Peyer's patch (tissue), 4 donors: ENCODE measurements around the gene SEC24B. TPM values are rescaled to one million over a fixed set of nuclear protein-coding genes. Genes with fewer than 3 reads are reported as not detected.

Experiments used
- DNase-seq, 3 donors: peaks; one replicate each; pipeline ENCODE4 v3.0.0-alpha.2; 2017 to 2019
- H3K27ac ChIP-seq, 4 donors: fragments of 200-600 bp; sonication (generic); one replicate each; pipeline ENCODE4 v1.5.1; 2016 to 2019
- H3K27me3 ChIP-seq, 2 donors: fragments of 200-600 bp; sonication (generic); one replicate each; pipeline ENCODE4 v1.5.1; 2019
- H3K36me3 ChIP-seq, 3 donors: fragments of 200-600 bp; sonication (generic); one replicate each; pipeline ENCODE4 v1.5.1; 2016 to 2019
- H3K4me1 ChIP-seq, 4 donors: fragments of 200-600 bp; sonication (generic); one replicate each; pipeline ENCODE4 v1.5.1; 2016 to 2019
- H3K4me3 ChIP-seq, 4 donors: fragments of 200-600 bp; sonication (generic); 1 replicate in 3 of 4; 2 replicates in 1 of 4; pipeline ENCODE4 v1.5.1; 2016 to 2019; ENCODE audit warnings: mild to moderate bottlenecking in 1 of 4
- H3K9me3 ChIP-seq, 4 donors: fragments of 200-600 bp; sonication (generic); one replicate each; pipeline ENCODE4 v1.5.1; 2016 to 2019; ENCODE audit warnings: mild to moderate bottlenecking in 1 of 4
- POLR2A ChIP-seq, 2 donors: fragments of 450-650 bp; IDR thresholded peaks; one replicate each; pipeline ENCODE4 v1.5.1; 2017; ENCODE audit warnings: antibody characterized with exemption in 2 of 2, mild to moderate bottlenecking in 2 of 2, moderate library complexity in 2 of 2
- total RNA-seq, 4 donors: library from RNA; depleted of rRNA; stranded (reverse); fragments of >200 nt; gene quantifications; one replicate each; pipeline ENCODE4 v1.1.0, GENCODE V29; 2016
- TF ChIP-seq, protein P1 (sequence below), 6 experiments: fragments of 450-650 bp in 4 of 6; fragments of 200-600 bp in 2 of 6; sonication (generic) in 1 of 6; IDR thresholded peaks; one replicate each; pipeline ENCODE4 v1.5.1; 2017 to 2019; ENCODE audit warnings: antibody characterized with exemption in 6 of 6, mild to moderate bottlenecking in 3 of 6, moderate library complexity in 1 of 6

The SEC24B gene
- total RNA-seq, 4 donors from 2014 or later, result 24.4 to 40.4 (median 34.9) TPM

DNA sequence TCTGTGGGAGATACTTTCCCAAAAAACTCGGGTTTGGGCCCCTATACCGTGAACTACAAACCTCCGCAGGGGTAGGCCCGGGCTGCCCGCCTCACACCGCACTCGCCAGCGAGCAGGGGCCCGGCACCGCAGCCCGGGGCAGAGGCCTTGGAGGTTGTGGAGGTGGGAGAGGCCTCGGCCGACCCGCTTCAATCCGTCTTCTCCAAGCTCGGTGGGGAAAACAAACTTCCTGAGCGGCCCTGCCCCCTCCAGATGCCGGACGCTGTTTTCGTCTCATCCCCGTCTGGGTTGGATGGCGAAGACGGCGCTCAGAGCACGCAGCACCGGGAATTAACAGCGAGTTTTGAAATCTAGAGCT is 126.0 kb downstream of the SEC24B start:
- peaks cover 0 to 9% (median 0%) of the 10 kb centered on the region in 4 donors for H3K4me1 ChIP-seq
- no peaks in the 10 kb centered on the region for H3K9me3 ChIP-seq
- H3K36me3 ChIP-seq, result no peaks in the 10 kb centered on the region
- TF ChIP-seq, protein P1, sequence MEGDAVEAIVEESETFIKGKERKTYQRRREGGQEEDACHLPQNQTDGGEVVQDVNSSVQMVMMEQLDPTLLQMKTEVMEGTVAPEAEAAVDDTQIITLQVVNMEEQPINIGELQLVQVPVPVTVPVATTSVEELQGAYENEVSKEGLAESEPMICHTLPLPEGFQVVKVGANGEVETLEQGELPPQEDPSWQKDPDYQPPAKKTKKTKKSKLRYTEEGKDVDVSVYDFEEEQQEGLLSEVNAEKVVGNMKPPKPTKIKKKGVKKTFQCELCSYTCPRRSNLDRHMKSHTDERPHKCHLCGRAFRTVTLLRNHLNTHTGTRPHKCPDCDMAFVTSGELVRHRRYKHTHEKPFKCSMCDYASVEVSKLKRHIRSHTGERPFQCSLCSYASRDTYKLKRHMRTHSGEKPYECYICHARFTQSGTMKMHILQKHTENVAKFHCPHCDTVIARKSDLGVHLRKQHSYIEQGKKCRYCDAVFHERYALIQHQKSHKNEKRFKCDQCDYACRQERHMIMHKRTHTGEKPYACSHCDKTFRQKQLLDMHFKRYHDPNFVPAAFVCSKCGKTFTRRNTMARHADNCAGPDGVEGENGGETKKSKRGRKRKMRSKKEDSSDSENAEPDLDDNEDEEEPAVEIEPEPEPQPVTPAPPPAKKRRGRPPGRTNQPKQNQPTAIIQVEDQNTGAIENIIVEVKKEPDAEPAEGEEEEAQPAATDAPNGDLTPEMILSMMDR (IDR thresholded peaks at IDR 0.05), result no peak
- no peak for TF ChIP-seq POLR2A (IDR thresholded peaks at IDR 0.05)
- H3K27me3 ChIP-seq, result no peaks in the 10 kb centered on the region
- peak in 2 of 3 donors; percentile 32 to 64 for DNase-seq
- peak overlapping the region; percentile 77 to 97 (median 84) for H3K27ac ChIP-seq
- peak overlapping the region; percentile 63 to 86 (median 74) for H3K4me3 ChIP-seq

DNA sequence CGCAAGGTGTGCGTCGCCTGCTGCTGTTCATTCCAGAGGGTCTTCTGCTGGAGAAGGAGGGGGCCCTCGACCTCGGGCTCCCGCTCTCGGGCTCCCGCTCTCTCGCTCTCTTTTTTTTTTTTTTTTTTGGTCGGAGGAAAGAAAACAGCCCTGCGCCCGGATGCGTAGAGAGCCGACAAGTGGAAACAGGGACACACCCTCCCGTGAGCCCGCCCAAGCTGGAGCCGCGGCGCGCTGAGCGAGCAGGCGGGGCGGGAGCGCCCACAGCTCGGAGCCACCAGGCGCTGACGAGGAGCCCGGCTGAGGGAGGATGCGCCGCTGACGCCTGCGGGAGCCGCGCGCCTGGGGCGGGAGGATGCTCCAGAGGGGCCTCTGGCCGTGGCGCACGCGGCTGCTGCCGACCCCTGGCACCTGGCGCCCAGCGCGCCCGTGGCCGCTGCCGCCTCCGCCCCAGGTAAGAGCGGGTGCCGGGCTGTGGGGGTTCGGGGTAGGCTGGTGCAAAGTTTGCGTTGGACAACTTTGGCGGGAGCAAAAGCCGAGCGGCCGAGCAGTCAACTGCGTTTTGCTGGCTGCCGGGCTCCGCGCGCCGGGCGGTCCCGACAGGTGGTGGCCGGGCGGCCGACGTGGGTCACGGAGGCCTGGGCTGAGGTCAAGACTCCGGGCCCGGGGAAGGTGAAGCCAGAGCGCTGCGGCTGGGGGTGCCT is 126.5 kb downstream of the SEC24B start, which contains the start of gene MCUB:
MCUB (plus strand) TSS at position 264 of the 704 bp plus-strand sequence; CDS start at position 356, 92 bp downstream.
- H3K4me3 ChIP-seq, result peak within 1 kb of the TSS; percentile 63 to 86 (median 74)
- no peaks in the 10 kb centered on the region for H3K9me3 ChIP-seq
- H3K27ac ChIP-seq, result peak within 1 kb of the TSS; percentile 77 to 97 (median 84)
- TF ChIP-seq, protein P1 (IDR thresholded peaks at IDR 0.05), result peak in 1 of 6 experiments; percentile 27
- peak; percentile 31 to 36 for TF ChIP-seq POLR2A (IDR thresholded peaks at IDR 0.05)
- H3K27me3 ChIP-seq, result no peaks in the 10 kb centered on the region
- peaks cover 0 to 9% (median 0%) of the 10 kb centered on the region in 4 donors for H3K4me1 ChIP-seq
- H3K36me3 ChIP-seq, result no peaks in the 10 kb centered on the region
- peak; percentile 86 to 94 (median 90) for DNase-seq

DNA sequence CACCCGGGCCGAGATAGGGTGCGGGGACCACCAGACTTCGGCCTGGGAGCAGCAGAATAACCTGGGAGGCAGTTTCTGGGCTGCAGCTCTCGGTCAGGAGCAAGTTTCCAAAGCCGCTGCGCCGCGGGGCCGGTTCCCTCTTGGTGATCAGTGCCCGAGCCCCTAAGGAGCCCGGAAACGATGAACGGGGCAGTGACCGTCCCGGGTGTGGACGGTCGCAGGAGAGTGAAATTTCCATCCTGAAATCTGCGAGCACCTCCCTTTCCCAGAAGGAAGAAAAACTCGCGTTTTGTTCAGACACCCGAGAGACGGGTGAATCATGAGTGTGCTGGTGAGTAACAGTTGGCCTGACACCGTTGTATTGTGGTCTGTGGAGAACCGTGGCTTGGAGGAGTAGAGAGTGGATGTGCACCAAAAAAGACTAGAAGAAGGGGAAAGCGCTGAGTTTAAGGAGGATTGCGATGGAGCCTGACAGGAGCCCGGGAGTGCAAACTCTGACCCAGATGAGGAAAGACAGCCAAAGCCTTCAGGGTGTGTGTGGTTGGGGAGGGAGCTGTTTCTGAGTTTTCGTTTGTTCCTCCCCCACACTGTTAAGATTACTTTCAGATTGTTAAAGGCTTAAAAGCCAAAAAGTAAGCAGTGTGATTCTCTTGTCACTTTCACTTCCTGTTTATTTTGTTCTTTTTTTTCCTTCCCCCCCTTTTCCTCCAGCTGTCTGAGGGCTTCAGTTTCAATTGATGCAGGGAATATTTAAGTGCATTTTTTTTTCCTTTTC is 127.3 kb downstream of the SEC24B start:
- Histone ChIP-seq H3K36me3 (no peaks in the 10 kb centered on the region), H3K27me3 (no peaks in the 10 kb centered on the region), H3K27ac (peak overlapping the region; percentile 77 to 97 (median 84)), H3K9me3 (no peaks in the 10 kb centered on the region), H3K4me3 (peak overlapping the region; percentile 63 to 86 (median 74)), H3K4me1 (peaks cover 0 to 9% (median 0%) of the 10 kb centered on the region in 4 donors)
- DNase-seq, result peak; percentile 65 to 66 (median 66)
- no peak for TF ChIP-seq POLR2A (IDR thresholded peaks at IDR 0.05)
- TF ChIP-seq, protein P1 (IDR thresholded peaks at IDR 0.05), result no peak

DNA sequence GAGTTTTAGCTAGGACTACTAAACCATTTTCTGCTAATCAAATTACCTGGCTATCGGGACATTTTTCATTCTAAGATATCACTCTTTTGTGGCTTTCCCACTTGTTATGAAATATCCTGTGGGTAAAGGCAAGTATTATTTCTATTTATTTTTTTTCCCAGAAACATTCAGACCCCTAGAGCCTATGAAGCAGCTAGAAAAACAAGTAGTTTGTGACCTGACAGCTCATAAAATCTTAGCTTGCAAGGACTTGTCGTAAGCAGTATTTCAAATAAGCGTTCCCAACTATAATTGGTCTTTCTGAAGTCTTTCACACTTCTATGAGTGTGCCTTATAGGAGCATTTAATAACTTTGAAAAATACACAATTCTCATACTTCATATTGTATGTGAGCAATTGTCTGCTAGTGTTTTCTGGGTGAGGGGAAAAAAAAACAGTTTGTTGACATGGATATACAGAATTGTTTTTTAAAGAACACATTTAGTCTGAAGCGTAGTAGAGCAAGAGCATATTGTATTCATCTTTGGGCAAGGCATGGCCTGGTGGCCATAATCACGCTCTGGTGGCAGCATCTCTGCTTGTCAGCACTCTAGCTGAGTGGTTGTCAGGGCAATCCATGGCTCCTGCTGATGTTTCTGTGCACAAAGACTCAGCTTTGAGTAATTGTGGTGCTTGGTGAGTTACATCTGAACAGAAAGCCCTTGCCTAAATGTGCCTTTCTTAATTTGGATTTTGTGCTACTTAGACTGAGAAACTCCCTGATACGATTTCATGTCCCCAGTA is 129.0 kb downstream of the SEC24B start:
- DNase-seq, result no peak
- H3K4me3 ChIP-seq, result no peak overlapping the region
- H3K27me3 ChIP-seq, result no peaks in the 10 kb centered on the region
- H3K4me1 ChIP-seq, result peaks cover 0 to 9% (median 0%) of the 10 kb centered on the region in 4 donors
- no peaks in the 10 kb centered on the region for H3K36me3 ChIP-seq
- no peaks in the 10 kb centered on the region for H3K9me3 ChIP-seq
- TF ChIP-seq POLR2A (IDR thresholded peaks at IDR 0.05), result no peak
- TF ChIP-seq, protein P1 (IDR thresholded peaks at IDR 0.05), result no peak
- H3K27ac ChIP-seq, result no peak overlapping the region

DNA sequence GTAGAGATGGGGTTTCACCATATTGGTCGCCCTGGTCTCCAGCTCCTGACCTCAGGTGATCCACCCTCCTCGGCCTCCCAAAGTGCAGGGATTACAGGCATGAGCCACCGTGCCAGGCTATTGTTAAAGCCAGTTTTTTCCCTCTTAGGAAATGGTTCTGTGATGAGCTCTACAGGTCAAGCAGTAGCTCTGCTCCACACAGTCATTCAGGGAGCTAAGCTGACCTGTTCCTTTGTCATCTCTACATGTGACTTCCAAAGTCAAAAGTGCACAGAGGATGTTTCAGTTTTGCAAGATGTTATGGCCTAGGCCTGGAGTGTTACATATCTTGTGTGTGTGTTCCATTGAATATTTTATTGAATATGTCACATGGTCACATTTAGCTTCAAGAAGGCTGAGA is 137.9 kb downstream of the SEC24B start:
- TF ChIP-seq POLR2A (IDR thresholded peaks at IDR 0.05), result no peak
- TF ChIP-seq, protein P1 (IDR thresholded peaks at IDR 0.05), result no peak
- no peak for DNase-seq
- no peak overlapping the region for H3K27ac ChIP-seq
- no peaks in the 10 kb centered on the region for H3K4me1 ChIP-seq
- H3K36me3 ChIP-seq, result no peaks in the 10 kb centered on the region
- H3K27me3 ChIP-seq, result no peaks in the 10 kb centered on the region
- no peaks in the 10 kb centered on the region for H3K9me3 ChIP-seq
- no peak overlapping the region for H3K4me3 ChIP-seq
